ENCODE data around the gene DNAJC10.
"Not testable (repeated sequence)": the region's sequence is repeated elsewhere in the genome, so short reads cannot be mapped to it uniquely, and the experiment has no call there.

The DNAJC10 gene

GRCh38 chr2:182724656-182725055, 8.6 kb downstream of the DNAJC10 start:
- TF ChIP-seq CTCF (IDR thresholded peaks at IDR 0.05; ENCODE audit: low read length, missing control alignments) = no peak
- no peak for DNase-seq (ENCODE audit: low read depth)
- H3K4me3 ChIP-seq (replicated peaks; ENCODE audit: low read depth, low read length) = no peak overlapping the region

- no peak for DNase-seq (ENCODE audit: low read depth)
- no peak overlapping the region for H3K4me3 ChIP-seq (replicated peaks; ENCODE audit: low read depth, low read length)
- TF ChIP-seq CTCF (IDR thresholded peaks at IDR 0.05; ENCODE audit: low read length, missing control alignments) = no peak
Measured at GRCh38 chr2:182726473-182726872, 10.4 kb downstream of the DNAJC10 start.

GRCh38 chr2:182728014-182728413, 12.0 kb downstream of the DNAJC10 start:
- TF ChIP-seq CTCF (IDR thresholded peaks at IDR 0.05; ENCODE audit: low read length, missing control alignments) = no peak
- no peak overlapping the region for H3K4me3 ChIP-seq (replicated peaks; ENCODE audit: low read depth, low read length)
- DNase-seq (ENCODE audit: low read depth) = no peak

- no peak overlapping the region for H3K4me3 ChIP-seq (replicated peaks; ENCODE audit: low read depth, low read length)
- no peak for TF ChIP-seq CTCF (IDR thresholded peaks at IDR 0.05; ENCODE audit: low read length, missing control alignments)
- DNase-seq (ENCODE audit: low read depth) = no peak
Measured at GRCh38 chr2:182729710-182730339, 13.8 kb downstream of the DNAJC10 start.

GRCh38 chr2:182730486-182730885, 14.4 kb downstream of the DNAJC10 start:
- no peak overlapping the region for H3K4me3 ChIP-seq (replicated peaks; ENCODE audit: low read depth, low read length)
- no peak for DNase-seq (ENCODE audit: low read depth)
- TF ChIP-seq CTCF (IDR thresholded peaks at IDR 0.05; ENCODE audit: low read length, missing control alignments) = no peak

- no peak overlapping the region for H3K4me3 ChIP-seq (replicated peaks; ENCODE audit: low read depth, low read length)
- no peak for TF ChIP-seq CTCF (IDR thresholded peaks at IDR 0.05; ENCODE audit: low read length, missing control alignments)
- DNase-seq (ENCODE audit: low read depth) = no peak
Measured at GRCh38 chr2:182732736-182733135, 16.7 kb downstream of the DNAJC10 start.

GRCh38 chr2:182733572-182733971, 17.5 kb downstream of the DNAJC10 start:
- DNase-seq (ENCODE audit: low read depth) = no peak
- H3K4me3 ChIP-seq (replicated peaks; ENCODE audit: low read depth, low read length) = no peak overlapping the region
- TF ChIP-seq CTCF (IDR thresholded peaks at IDR 0.05; ENCODE audit: low read length, missing control alignments) = no peak

GRCh38 chr2:182736856-182737255, 20.8 kb downstream of the DNAJC10 start:
- not testable (repeated sequence) for DNase-seq (ENCODE audit: low read depth); H3K4me3 ChIP-seq (replicated peaks; ENCODE audit: low read depth, low read length)
